Neural cell (in vitro differentiated cells): Measurements from ENCODE around the gene VPS41. TPM values are rescaled to one million over a fixed set of nuclear protein-coding genes. Genes with fewer than 3 reads are reported as not detected.
"Not testable (repeated sequence)": the region's sequence is repeated elsewhere in the genome, so short reads cannot be mapped to it uniquely, and the experiment has no call there.

Source experiments
- H2AFZ ChIP-seq: fragments of 200-600, 300-800 bp; sonication (generic), shearing (Covaris generic); 2 replicates; pipeline ENCODE4 v1.6.0; 2014; ENCODE audit warnings: low read depth, mild to moderate bottlenecking, antibody characterized with exemption, low read length, moderate library complexity
- H3F3A ChIP-seq: fragments of 200-600 bp; shearing (Covaris generic); 2 replicates; pipeline ENCODE4 v1.6.1; 2016; ENCODE audit warnings: mild to moderate bottlenecking, moderate library complexity, mixed read lengths, antibody characterized with exemption, low read length; ENCODE audit not compliant: insufficient read depth, poor library complexity, severe bottlenecking
- H3K27ac ChIP-seq: fragments of 200-600, 300-800 bp; sonication (generic), shearing (Covaris generic); 2 replicates; pipeline ENCODE4 v1.5.1; 2014; ENCODE audit warnings: mild to moderate bottlenecking, low read length, moderate library complexity
- H3K27me3 ChIP-seq: fragments of 300-800, 200-600 bp; sonication (generic), shearing (Covaris generic); 2 replicates; pipeline ENCODE4 v1.6.0; 2014; ENCODE audit warnings: mild to moderate bottlenecking, low read depth, low read length, moderate library complexity; ENCODE audit not compliant: insufficient read depth
- H3K36me3 ChIP-seq: fragments of 300-800, 200-600 bp; sonication (generic), shearing (Covaris generic); 2 replicates; pipeline ENCODE4 v1.5.1; 2014; ENCODE audit warnings: mild to moderate bottlenecking, antibody characterized with exemption, low read length, moderate library complexity; ENCODE audit not compliant: insufficient read depth
- H3K4me2 ChIP-seq: fragments of 300-800, 200-600 bp; sonication (generic), shearing (Covaris generic); 2 replicates; pipeline ENCODE4 v1.6.0; 2014; ENCODE audit warnings: mild to moderate bottlenecking, low read length
- H3K4me3 ChIP-seq: fragments of 300-800, 200-600 bp; sonication (generic), shearing (Covaris generic); 2 replicates; pipeline ENCODE4 v1.5.1; 2014; ENCODE audit warnings: mild to moderate bottlenecking, low read length, moderate library complexity
- H3K79me2 ChIP-seq: fragments of 200-600 bp; shearing (Covaris generic); replicated peaks from 2 replicates; pipeline ENCODE4 v1.6.0; 2014; ENCODE audit warnings: mild to moderate bottlenecking, low read length, moderate library complexity; ENCODE audit not compliant: insufficient read depth
- H3K9ac ChIP-seq: fragments of 300-800, 200-600 bp; sonication (generic), shearing (Covaris generic); 2 replicates; pipeline ENCODE4 v1.6.1; 2016; ENCODE audit warnings: mild to moderate bottlenecking, low read length, mixed read lengths
- H3K9me2 ChIP-seq: fragments of 200-600 bp; shearing (Covaris generic); 2 replicates; pipeline ENCODE4 v1.6.1; 2016; ENCODE audit warnings: mild to moderate bottlenecking, low read length, mixed read lengths; ENCODE audit not compliant: insufficient read depth
- H3K9me3 ChIP-seq: fragments of 200-600, 300-800 bp; sonication (generic), shearing (Covaris generic); 2 replicates; pipeline ENCODE4 v1.6.1; 2016; ENCODE audit warnings: mild to moderate bottlenecking, mixed run types, low read length, moderate library complexity, mixed read lengths
- H4K20me1 ChIP-seq: fragments of 200-600 bp; shearing (Covaris generic); 2 replicates; pipeline ENCODE4 v1.6.1; 2016; ENCODE audit warnings: mild to moderate bottlenecking, mixed run types; ENCODE audit not compliant: insufficient read depth
- EP300 ChIP-seq: fragments of 450-650 bp; conservative IDR thresholded peaks from 2 replicates; pipeline ENCODE4 v1.6.1; 2014; ENCODE audit warnings: antibody characterized with exemption, mild to moderate bottlenecking, moderate library complexity; ENCODE audit not compliant: poor library complexity, severe bottlenecking
- EZH2 ChIP-seq: fragments of 200-600, 300-800 bp; shearing (Covaris generic), sonication (generic); IDR thresholded peaks from 2 replicates; pipeline ENCODE4 v1.6.1; 2014; ENCODE audit warnings: antibody characterized with exemption, low read length, borderline replicate concordance, mild to moderate bottlenecking; ENCODE audit not compliant: insufficient read depth, poor library complexity, severe bottlenecking
- MXI1 ChIP-seq: fragments of 450-650 bp; conservative IDR thresholded peaks from 2 replicates; pipeline ENCODE4 v1.6.1; 2014; ENCODE audit warnings: antibody characterized with exemption, mild to moderate bottlenecking; ENCODE audit not compliant: poor library complexity, severe bottlenecking
- POLR2AphosphoS5 ChIP-seq: IDR thresholded peaks from 2 replicates; pipeline ENCODE4 v1.6.1; 2012
- RAD21 ChIP-seq: fragments of 450-650 bp; conservative IDR thresholded peaks from 2 replicates; pipeline ENCODE4 v1.6.1; 2014; ENCODE audit warnings: antibody characterized with exemption, mild to moderate bottlenecking, moderate library complexity
- REST ChIP-seq: IDR thresholded peaks from 2 replicates; pipeline ENCODE4 v1.6.1; 2012; ENCODE audit warnings: borderline replicate concordance
- SMC3 ChIP-seq: fragments of 450-650 bp; conservative IDR thresholded peaks from 2 replicates; pipeline ENCODE4 v1.6.1; 2014; ENCODE audit warnings: antibody characterized with exemption, mild to moderate bottlenecking, moderate library complexity; ENCODE audit not compliant: poor library complexity
- TAF1 ChIP-seq: IDR thresholded peaks from 2 replicates; pipeline ENCODE4 v1.6.1; 2012; ENCODE audit warnings: low read depth
- polyA plus RNA-seq: library from polyadenylated mRNA; depleted of rRNA; stranded (reverse); fragments of >200 nt; gene quantifications from 2 replicates; pipeline ENCODE4 v1.2.3, GENCODE V29; 2014
- TF ChIP-seq, protein P1 (sequence below): fragments of 450-650 bp; IDR thresholded peaks from 2 replicates; pipeline ENCODE4 v1.5.1; 2014; ENCODE audit warnings: antibody characterized with exemption, mild to moderate bottlenecking, moderate library complexity; ENCODE audit not compliant: poor library complexity, severe bottlenecking

Gene VPS41
- polyA plus RNA-seq, 1 donor from 2014 or later: 64.0 TPM

DNA sequence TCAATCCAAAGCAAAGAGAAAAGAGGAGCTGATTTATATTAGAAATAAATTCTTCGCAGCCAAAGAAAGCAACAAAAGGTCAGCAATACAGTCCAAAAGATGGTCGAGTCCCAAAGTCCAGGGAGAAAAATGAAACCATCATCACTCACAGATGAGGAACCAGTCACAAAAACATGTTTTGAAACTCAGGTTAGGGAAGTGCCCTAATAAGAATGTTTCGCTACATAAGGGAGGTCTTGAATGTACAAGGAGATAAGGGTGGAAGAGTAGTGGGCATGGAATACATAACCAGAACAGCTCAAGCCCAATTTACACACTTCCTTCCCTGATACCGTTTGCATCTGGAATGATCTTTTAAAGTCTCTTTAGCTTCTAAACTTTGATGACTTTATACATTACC lies 53.6 kb downstream of the VPS41 start:
- Histone ChIP-seq H3K9me3 (no peaks in the 10 kb centered on the region), H3K27me3 (no peaks in the 10 kb centered on the region), H3K36me3 (no peaks in the 10 kb centered on the region), H3K79me2 (no peaks in the 10 kb centered on the region), H3K4me3 (no peak overlapping the region), H2AFZ (no peak overlapping the region), H3K9ac (no peak overlapping the region), H3K27ac (no peak overlapping the region), H3K9me2 (no peaks in the 10 kb centered on the region), H3F3A (no peaks in the 10 kb centered on the region), H4K20me1 (no peaks in the 10 kb centered on the region), H3K4me2 (no peak overlapping the region)
- TF ChIP-seq RAD21: no peak

- H3K4me3 ChIP-seq, H3K4me2 ChIP-seq, H3K27ac ChIP-seq, H3F3A ChIP-seq, H3K27me3 ChIP-seq, H3K9me2 ChIP-seq, H3K9ac ChIP-seq, H2AFZ ChIP-seq, H3K79me2 ChIP-seq, H4K20me1 ChIP-seq, H3K9me3 ChIP-seq, H3K36me3 ChIP-seq: not testable (repeated sequence)
These were observed 54.0 kb downstream of the VPS41 start for GRCh38 chr7:38854947-38855346.

- no peak overlapping the region for H3K27ac ChIP-seq
- no peaks in the 10 kb centered on the region for H3K9me3 ChIP-seq
- no peak for TF ChIP-seq EP300
- no peak for TF ChIP-seq POLR2AphosphoS5
- H3K4me2 ChIP-seq: no peak overlapping the region
- H3K79me2 ChIP-seq: no peaks in the 10 kb centered on the region
- no peaks in the 10 kb centered on the region for H3F3A ChIP-seq
- no peaks in the 10 kb centered on the region for H3K36me3 ChIP-seq
- H3K4me3 ChIP-seq: no peak overlapping the region
- H3K9me2 ChIP-seq: no peaks in the 10 kb centered on the region
- no peak overlapping the region for H3K9ac ChIP-seq
- H4K20me1 ChIP-seq: no peaks in the 10 kb centered on the region
- H3K27me3 ChIP-seq: no peaks in the 10 kb centered on the region
- no peak overlapping the region for H2AFZ ChIP-seq
These were observed 57.7 kb downstream of the VPS41 start for GRCh38 chr7:38851321-38851720.

- H3K9me3 ChIP-seq: no peaks in the 10 kb centered on the region
- TF ChIP-seq MXI1: no peak
- no peak for TF ChIP-seq TAF1
- TF ChIP-seq SMC3: no peak
- no peak for TF ChIP-seq EZH2
- TF ChIP-seq REST: no peak
- no peak for TF ChIP-seq RAD21
- TF ChIP-seq EP300: no peak
- no peak for TF ChIP-seq POLR2AphosphoS5
- TF ChIP-seq, protein P1, sequence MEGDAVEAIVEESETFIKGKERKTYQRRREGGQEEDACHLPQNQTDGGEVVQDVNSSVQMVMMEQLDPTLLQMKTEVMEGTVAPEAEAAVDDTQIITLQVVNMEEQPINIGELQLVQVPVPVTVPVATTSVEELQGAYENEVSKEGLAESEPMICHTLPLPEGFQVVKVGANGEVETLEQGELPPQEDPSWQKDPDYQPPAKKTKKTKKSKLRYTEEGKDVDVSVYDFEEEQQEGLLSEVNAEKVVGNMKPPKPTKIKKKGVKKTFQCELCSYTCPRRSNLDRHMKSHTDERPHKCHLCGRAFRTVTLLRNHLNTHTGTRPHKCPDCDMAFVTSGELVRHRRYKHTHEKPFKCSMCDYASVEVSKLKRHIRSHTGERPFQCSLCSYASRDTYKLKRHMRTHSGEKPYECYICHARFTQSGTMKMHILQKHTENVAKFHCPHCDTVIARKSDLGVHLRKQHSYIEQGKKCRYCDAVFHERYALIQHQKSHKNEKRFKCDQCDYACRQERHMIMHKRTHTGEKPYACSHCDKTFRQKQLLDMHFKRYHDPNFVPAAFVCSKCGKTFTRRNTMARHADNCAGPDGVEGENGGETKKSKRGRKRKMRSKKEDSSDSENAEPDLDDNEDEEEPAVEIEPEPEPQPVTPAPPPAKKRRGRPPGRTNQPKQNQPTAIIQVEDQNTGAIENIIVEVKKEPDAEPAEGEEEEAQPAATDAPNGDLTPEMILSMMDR: no peak
- no peaks in the 10 kb centered on the region for H3F3A ChIP-seq
- no peak overlapping the region for H3K4me3 ChIP-seq
- H2AFZ ChIP-seq: no peak overlapping the region
- no peaks in the 10 kb centered on the region for H4K20me1 ChIP-seq
- no peaks in the 10 kb centered on the region for H3K27me3 ChIP-seq
- no peak overlapping the region for H3K27ac ChIP-seq
- H3K4me2 ChIP-seq: no peak overlapping the region
- no peaks in the 10 kb centered on the region for H3K79me2 ChIP-seq
- no peaks in the 10 kb centered on the region for H3K36me3 ChIP-seq
- no peak overlapping the region for H3K9ac ChIP-seq
- no peaks in the 10 kb centered on the region for H3K9me2 ChIP-seq
These were observed 62.7 kb downstream of the VPS41 start for GRCh38 chr7:38846280-38846679.
